B cell (primary cell): ENCODE results near the gene COPZ1. TPM values are rescaled to one million over a fixed set of nuclear protein-coding genes. Genes with fewer than 3 reads are reported as not detected.

Experiments
- ATAC-seq: fragments of 200-7000 bp; cut with Tn5 transposase; one replicate; pipeline ENCODE4 v1.10.0; 2021; ENCODE audit warnings: low read depth, mild to moderate bottlenecking, moderate number of reproducible peaks, moderate library complexity
- CTCF ChIA-PET: fragments of 350-600 bp; sonication (Branson Sonifier 250); formaldehyde crosslinking; loops from one replicate; lab custom pipeline; 2021; ENCODE audit warnings: antibody characterized with exemption, inconsistent platforms; lab: Charles Lee
- POLR2A ChIA-PET: fragments of 350-600 bp; sonication (Branson Sonifier 250); formaldehyde crosslinking; loops from one replicate; lab custom pipeline; 2021; ENCODE audit warnings: antibody characterized with exemption; lab: Charles Lee
- DNase-seq: peaks from one replicate; pipeline ENCODE4 v3.0.0; 2013
- H2AFZ ChIP-seq: 2 replicates; pipeline ENCODE4 v1.6.1; 2012; ENCODE audit warnings: mild to moderate bottlenecking, low read depth, low read length; ENCODE audit not compliant: insufficient read depth, poor library complexity, severe bottlenecking
- H3K27ac ChIP-seq, 2 donors: 1 replicate in 1 of 2; 2 replicates in 1 of 2; pipeline ENCODE4 v1.5.1; 2012 to 2013; ENCODE audit warnings: low read length in 2 of 2, mild to moderate bottlenecking in 2 of 2, moderate library complexity in 1 of 2
- H3K27me3 ChIP-seq, 4 experiments: fragments of 200-600 bp in 1 of 4; sonication (generic) in 1 of 4; replicated peaks in 1 of 4; 1 replicate in 2 of 4; 2 replicates in 2 of 4; pipeline versions ENCODE4 v1.6.1 to v1.7.0; 2013 to 2016; ENCODE audit warnings: low read length in 3 of 4, mild to moderate bottlenecking in 2 of 4, mixed read lengths in 1 of 4, moderate library complexity in 1 of 4; ENCODE audit not compliant: insufficient read depth in 4 of 4, control insufficient read depth in 3 of 4; ENCODE audit errors: control extremely low read depth in 1 of 4
- H3K36me3 ChIP-seq, 2 experiments: replicated peaks in 1 of 2; 1 replicate in 1 of 2; 2 replicates in 1 of 2; pipeline versions ENCODE4 v1.6.1 to v1.7.1; 2013; ENCODE audit warnings: low read length in 1 of 2; ENCODE audit not compliant: insufficient read depth in 2 of 2, control insufficient read depth in 1 of 2; ENCODE audit errors: control extremely low read depth in 1 of 2, extremely low read depth in 1 of 2
- H3K4me1 ChIP-seq, 2 donors: fragments of 200-600 bp in 1 of 2; sonication (generic) in 1 of 2; 1 replicate in 1 of 2; 2 replicates in 1 of 2; pipeline versions ENCODE4 v1.5.1 to v1.6.1; 2013 to 2017; ENCODE audit warnings: low read length in 2 of 2; ENCODE audit not compliant: control insufficient read depth in 2 of 2, insufficient read depth in 2 of 2
- H3K4me2 ChIP-seq: replicated peaks from 2 replicates; pipeline ENCODE3; 2012; ENCODE audit warnings: mild to moderate bottlenecking, low read depth, low read length; ENCODE audit not compliant: poor library complexity, severe bottlenecking
- H3K4me3 ChIP-seq, 5 experiments: fragments of 200-600 bp in 1 of 5; sonication (generic) in 1 of 5; 1 replicate in 3 of 5; 2 replicates in 2 of 5; pipeline versions ENCODE4 v1.5.1 to v1.7.0; 2011 to 2016; ENCODE audit warnings: low read length in 4 of 5, mild to moderate bottlenecking in 4 of 5, low read depth in 2 of 5, control low read depth in 1 of 5, moderate library complexity in 1 of 5; ENCODE audit not compliant: insufficient read depth in 1 of 5; ENCODE audit errors: control extremely low read depth in 1 of 5, extremely low read depth in 1 of 5
- H3K79me2 ChIP-seq: fragments of 200-600 bp; sonication (generic); one replicate; pipeline ENCODE4 v1.6.0; 2016; ENCODE audit warnings: low read length; ENCODE audit not compliant: control insufficient read depth, insufficient read depth
- H3K9ac ChIP-seq: fragments of 200-600 bp; sonication (generic); 2 replicates; pipeline ENCODE4 v1.6.1; 2017; ENCODE audit warnings: mild to moderate bottlenecking, low read length, moderate library complexity
- H3K9me3 ChIP-seq, 3 donors: one replicate each; pipeline versions ENCODE4 v1.6.1 to v1.7.1; 2013; ENCODE audit warnings: low read length in 2 of 3; ENCODE audit not compliant: control insufficient read depth in 2 of 3, insufficient read depth in 1 of 3; ENCODE audit errors: control extremely low read depth in 1 of 3
- H4K20me1 ChIP-seq: 2 replicates; pipeline ENCODE4 v1.6.0; 2012; ENCODE audit warnings: mild to moderate bottlenecking, low read length; ENCODE audit not compliant: insufficient read depth, control insufficient read depth, poor library complexity, severe bottlenecking
- H3K27ac Mint-ChIP-seq: one replicate; pipeline ENCODE4 v1.8.0; 2021; ENCODE audit warnings: mixed read lengths
- H3K27me3 Mint-ChIP-seq: one replicate; pipeline ENCODE4 v1.8.0; 2021; ENCODE audit warnings: mixed read lengths
- H3K4me1 Mint-ChIP-seq: one replicate; pipeline ENCODE4 v1.8.0; 2021; ENCODE audit warnings: mixed read lengths
- H3K4me3 Mint-ChIP-seq: one replicate; pipeline ENCODE4 v1.8.0; 2021; ENCODE audit warnings: mixed read lengths
- H3K9me3 Mint-ChIP-seq: one replicate; pipeline ENCODE4 v1.8.0; 2022; ENCODE audit warnings: mixed read lengths; ENCODE audit not compliant: insufficient read depth
- CTCF ChIP-seq: fragments of 200-600 bp; IDR thresholded peaks from one replicate; pipeline ENCODE4 v1.8.0; 2022; ENCODE audit warnings: antibody characterized with exemption, mild to moderate bottlenecking
- EZH2 ChIP-seq: IDR thresholded peaks from 2 replicates; pipeline ENCODE4 v1.6.1; 2012; ENCODE audit warnings: borderline replicate concordance, low read depth, mild to moderate bottlenecking, moderate library complexity, low read length; ENCODE audit not compliant: insufficient read depth, poor library complexity, severe bottlenecking
- WGBS: methylation state at CpG from one replicate; pipeline ENCODE4 v1.1.5; 2013; ENCODE audit warnings: missing lambda C conversion rate; ENCODE audit not compliant: insufficient coverage; 5-methylcytosine and 5-hydroxymethylcytosine counted together
- intact Hi-C: fragments of 100-400 bp; cut with micrococcal nuclease; formaldehyde crosslinking; loops from one replicate; pipeline ENCODE4 v1.10.0; 2022
- polyA plus RNA-seq: library from polyadenylated mRNA; depleted of rRNA; stranded (reverse); fragments of >200 nt; gene quantifications from 2 replicates; pipeline ENCODE4 v1.2.3, GENCODE V29; 2012
- total RNA-seq, 2 donors: library from RNA; stranded (reverse); fragments of 120-200 nt in 1 of 2; gene quantifications; 1 replicate in 1 of 2; 2 replicates in 1 of 2; pipeline versions ENCODE4 v1.2.3 to v1.2.4, GENCODE V29; 2013 to 2022

COPZ1 gene
- total and polyA plus RNA-seq, 2 donors (not counting 1 experiment from before 2014, with no cell fraction given): 54.9 to 72.1 TPM

DNA sequence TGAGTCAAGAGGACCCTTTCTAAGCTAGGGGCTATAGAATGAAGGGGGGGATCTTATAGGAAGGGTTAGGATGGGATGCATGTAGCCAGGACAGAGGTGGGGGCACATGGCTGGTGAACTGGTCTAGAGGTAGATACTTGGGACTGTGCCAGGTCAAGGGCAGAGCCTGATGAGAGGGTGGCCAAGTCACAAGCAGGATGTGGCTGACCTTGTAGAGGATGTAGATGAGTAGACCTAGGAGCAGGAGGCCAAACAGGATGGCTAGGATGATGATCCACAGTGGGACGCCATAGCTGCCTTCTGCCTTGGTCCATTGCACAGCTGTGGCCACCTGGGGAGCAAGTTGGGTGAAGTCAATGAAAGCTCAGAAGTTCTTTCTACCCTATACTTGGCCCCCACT is 72.2 kb downstream of the COPZ1 start:
- no peak overlapping the region for H3K4me3 ChIP-seq
- CTCF ChIA-PET: interaction anchor here (0.6 to 12.3 kb wide), 14 partner anchors 9 to 146 kb away, joined by 3 to 1030 read pairs (median 5); partner anchors contain the start of genes ITGA5, NCKAP1L and ZNF385A
- POLR2A ChIA-PET: interaction anchor here (0.7 to 1.0 kb wide), 2 partner anchors 12 to 39 kb away, joined by 3 to 8 read pairs; no protein-coding TSS in a partner anchor
- H2AFZ ChIP-seq: no peak overlapping the region
- H3K4me1 ChIP-seq: peaks cover 14 to 17% of the 10 kb centered on the region in 2 donors
- H3K9me3 Mint-ChIP-seq: no peaks in the 10 kb centered on the region
- no peak overlapping the region for H3K4me3 Mint-ChIP-seq
- DNase-seq (no peak), ATAC-seq (no peak)
- H3K9me3 ChIP-seq: no peaks in the 10 kb centered on the region
- no peaks in the 10 kb centered on the region for H3K27me3 Mint-ChIP-seq
- no peak overlapping the region for H3K4me2 ChIP-seq
- no peaks in the 10 kb centered on the region for H3K36me3 ChIP-seq
- H3K4me1 Mint-ChIP-seq: peaks cover 17% of the 10 kb centered on the region
- H3K27ac ChIP-seq: no peak overlapping the region
- intact Hi-C loops: loop anchor here (5.0 kb wide), 1 partner anchor 100 kb away; the partner anchor contains the start of gene NCKAP1L
- H3K27me3 ChIP-seq: no peaks in the 10 kb centered on the region
- peaks cover 3% of the 10 kb centered on the region for H3K79me2 ChIP-seq
- H3K27ac Mint-ChIP-seq: no peak overlapping the region
- H4K20me1 ChIP-seq: no peaks in the 10 kb centered on the region
- 71% methylated on average over 1 of the region's 1 CpG for WGBS
- no peak overlapping the region for H3K9ac ChIP-seq
- TF ChIP-seq EZH2 (no peak), CTCF (no peak)

GRCh38 chr12:54398218-54398617 is 73.3 kb downstream of the COPZ1 start:
- H3K36me3 ChIP-seq: peaks cover 0 to 3% of the 10 kb centered on the region in 2 experiments
- ATAC-seq (no peak), DNase-seq (no peak)
- H3K9ac ChIP-seq: no peak overlapping the region
- no peak for TF ChIP-seq EZH2
- TF ChIP-seq CTCF: no peak
- H3K9me3 Mint-ChIP-seq: no peaks in the 10 kb centered on the region
- no peak overlapping the region for H3K27ac ChIP-seq
- no peak overlapping the region for H3K27ac Mint-ChIP-seq
- no peak overlapping the region for H3K4me2 ChIP-seq
- no peaks in the 10 kb centered on the region for H3K27me3 Mint-ChIP-seq
- H3K4me3 Mint-ChIP-seq: no peak overlapping the region
- H4K20me1 ChIP-seq: no peaks in the 10 kb centered on the region
- no peaks in the 10 kb centered on the region for H3K79me2 ChIP-seq
- H3K9me3 ChIP-seq: no peaks in the 10 kb centered on the region
- WGBS: 100% methylated on average over 2 of the region's 2 CpGs
- intact Hi-C loops: loop anchor here (5.0 kb wide), 1 partner anchor 99 kb away; the partner anchor contains the start of gene NCKAP1L
- peaks cover 9 to 11% of the 10 kb centered on the region in 2 donors for H3K4me1 ChIP-seq
- CTCF ChIA-PET: interaction anchor here (0.6 to 12.3 kb wide), 9 partner anchors 8 to 1331 kb away, joined by 3 to 1030 read pairs (median 8); partner anchors contain the start of genes CD63, ITGA5, NCKAP1L and ZNF385A
- no peak overlapping the region for H2AFZ ChIP-seq
- H3K27me3 ChIP-seq: no peaks in the 10 kb centered on the region
- H3K4me1 Mint-ChIP-seq: peaks cover 14% of the 10 kb centered on the region
- H3K4me3 ChIP-seq: no peak overlapping the region
- POLR2A ChIA-PET: no interaction called here
